Skeletal muscle satellite cell (primary cell): ENCODE measurements around the gene SLC14A1.

Experiments
- H3K27me3 ChIP-seq: 2 replicates; pipeline ENCODE4 v1.7.0; 2013; ENCODE audit warnings: low read length; ENCODE audit not compliant: control insufficient read depth, insufficient read depth
- H3K36me3 ChIP-seq: 2 replicates; pipeline ENCODE4 v1.7.0; 2013; ENCODE audit warnings: mild to moderate bottlenecking, control low read depth, low read length; ENCODE audit not compliant: insufficient read depth
- H3K4me1 ChIP-seq: 2 replicates; pipeline ENCODE4 v1.7.0; 2013; ENCODE audit warnings: low read length; ENCODE audit not compliant: control insufficient read depth, insufficient read depth
- H3K4me2 ChIP-seq: 2 replicates; pipeline ENCODE4 v1.7.0; 2013; ENCODE audit warnings: mild to moderate bottlenecking, low read length
- H3K4me3 ChIP-seq: 2 replicates; pipeline ENCODE4 v1.7.0; 2013; ENCODE audit warnings: low read length
- H3K9ac ChIP-seq: 2 replicates; pipeline ENCODE4 v1.7.0; 2013; ENCODE audit warnings: mild to moderate bottlenecking, low read depth, low read length, moderate library complexity
- H3K9me3 ChIP-seq: replicated peaks from 2 replicates; pipeline ENCODE4 v1.7.0; 2013; ENCODE audit warnings: mild to moderate bottlenecking, control low read depth, low read length

SLC14A1 gene

DNA sequence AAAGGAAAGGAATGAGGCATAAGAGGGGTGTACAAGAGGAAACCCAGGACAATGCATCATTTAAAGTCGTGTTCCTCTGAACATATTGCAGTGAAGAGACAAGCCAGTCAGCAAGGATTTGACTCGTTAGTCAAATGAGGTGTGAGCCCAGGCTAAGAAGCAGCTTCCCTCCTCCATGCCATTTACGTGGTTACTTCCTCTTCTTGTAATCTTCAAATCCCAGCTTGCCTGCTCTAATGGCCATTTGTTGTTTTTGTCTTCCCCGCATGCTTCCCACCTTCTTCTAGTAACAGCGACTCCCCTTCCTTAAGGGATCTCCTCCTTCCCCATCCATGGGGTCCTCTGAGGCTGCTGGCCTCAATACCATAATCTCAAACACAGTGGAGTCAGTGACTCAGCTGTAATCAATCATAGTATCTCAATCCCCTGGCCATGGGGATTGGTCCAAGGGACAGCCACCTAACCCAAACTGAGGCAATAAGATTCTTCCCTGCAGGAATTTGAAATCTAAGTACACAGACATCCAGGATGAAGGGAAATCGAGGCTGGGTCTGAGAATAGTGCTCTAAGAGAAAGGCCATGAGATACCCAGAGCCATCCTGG, 37.6 kb downstream of the SLC14A1 start:
- Histone ChIP-seq H3K9ac (no peak overlapping the region), H3K27me3 (no peaks in the 10 kb centered on the region), H3K4me2 (no peak overlapping the region), H3K36me3 (no peaks in the 10 kb centered on the region), H3K4me1 (peaks cover 40% of the 10 kb centered on the region), H3K4me3 (no peak overlapping the region), H3K9me3 (no peaks in the 10 kb centered on the region)

DNA sequence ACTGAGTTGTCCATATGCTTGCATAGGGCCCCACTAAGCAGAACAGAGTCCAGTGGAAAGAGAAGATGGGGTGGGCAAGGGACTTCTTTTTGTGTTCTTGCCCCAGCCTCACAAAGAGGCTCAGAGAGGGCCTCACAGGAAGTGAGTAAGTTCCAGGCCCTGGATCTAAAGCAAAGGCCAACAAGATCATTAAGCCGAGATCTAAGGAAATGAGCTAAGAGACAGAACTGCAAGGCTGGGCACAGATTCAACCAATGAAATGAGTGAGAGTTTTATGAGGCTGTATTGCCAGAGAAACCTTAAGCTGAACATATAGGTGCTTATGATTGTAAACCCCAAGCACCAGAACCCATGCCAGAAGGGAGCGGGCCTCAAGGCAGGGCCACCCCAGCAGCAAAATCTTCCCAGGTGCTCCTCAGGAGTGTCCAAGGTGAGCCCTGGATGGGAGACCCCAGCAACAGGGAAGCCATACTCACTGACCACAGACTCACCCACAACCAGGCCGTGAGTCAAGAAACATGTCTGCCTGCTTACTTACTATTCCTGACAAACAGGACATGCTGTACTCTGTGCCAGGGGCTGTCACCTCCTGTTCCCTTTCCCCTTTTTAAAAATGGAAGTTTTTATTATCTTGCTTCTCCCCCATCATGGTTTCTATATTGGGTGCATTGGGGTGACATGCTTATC, 40.2 kb downstream of the SLC14A1 start:
- no peak overlapping the region for H3K4me3 ChIP-seq
- H3K4me2 ChIP-seq, result no peak overlapping the region
- peaks cover 38% of the 10 kb centered on the region for H3K4me1 ChIP-seq
- H3K36me3 ChIP-seq, result no peaks in the 10 kb centered on the region
- no peak overlapping the region for H3K9ac ChIP-seq
- H3K27me3 ChIP-seq, result no peaks in the 10 kb centered on the region
- no peaks in the 10 kb centered on the region for H3K9me3 ChIP-seq

DNA sequence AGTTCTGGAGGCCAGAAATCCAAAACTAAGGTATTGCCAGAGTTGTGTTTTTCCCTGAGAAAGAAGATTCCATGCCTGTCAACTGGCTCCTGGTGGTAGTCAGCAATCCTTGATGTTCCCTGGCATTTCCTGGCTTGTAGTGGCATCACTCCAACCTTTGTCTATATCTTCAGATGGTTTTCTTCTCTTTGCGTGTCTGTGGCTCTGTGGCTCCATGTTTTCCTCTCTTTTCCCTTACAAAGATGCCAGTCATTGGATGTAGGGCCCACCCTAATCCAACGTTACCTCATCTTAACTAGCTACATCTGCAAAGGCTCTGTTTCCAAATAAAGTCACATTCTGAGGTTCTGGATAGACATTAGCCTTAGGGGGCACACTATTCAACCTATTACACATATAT, 41.8 kb downstream of the SLC14A1 start:
- no peak overlapping the region for H3K4me3 ChIP-seq
- H3K27me3 ChIP-seq, result no peaks in the 10 kb centered on the region
- no peaks in the 10 kb centered on the region for H3K36me3 ChIP-seq
- no peaks in the 10 kb centered on the region for H3K9me3 ChIP-seq
- no peak overlapping the region for H3K4me2 ChIP-seq
- peaks cover 37% of the 10 kb centered on the region for H3K4me1 ChIP-seq
- no peak overlapping the region for H3K9ac ChIP-seq

DNA sequence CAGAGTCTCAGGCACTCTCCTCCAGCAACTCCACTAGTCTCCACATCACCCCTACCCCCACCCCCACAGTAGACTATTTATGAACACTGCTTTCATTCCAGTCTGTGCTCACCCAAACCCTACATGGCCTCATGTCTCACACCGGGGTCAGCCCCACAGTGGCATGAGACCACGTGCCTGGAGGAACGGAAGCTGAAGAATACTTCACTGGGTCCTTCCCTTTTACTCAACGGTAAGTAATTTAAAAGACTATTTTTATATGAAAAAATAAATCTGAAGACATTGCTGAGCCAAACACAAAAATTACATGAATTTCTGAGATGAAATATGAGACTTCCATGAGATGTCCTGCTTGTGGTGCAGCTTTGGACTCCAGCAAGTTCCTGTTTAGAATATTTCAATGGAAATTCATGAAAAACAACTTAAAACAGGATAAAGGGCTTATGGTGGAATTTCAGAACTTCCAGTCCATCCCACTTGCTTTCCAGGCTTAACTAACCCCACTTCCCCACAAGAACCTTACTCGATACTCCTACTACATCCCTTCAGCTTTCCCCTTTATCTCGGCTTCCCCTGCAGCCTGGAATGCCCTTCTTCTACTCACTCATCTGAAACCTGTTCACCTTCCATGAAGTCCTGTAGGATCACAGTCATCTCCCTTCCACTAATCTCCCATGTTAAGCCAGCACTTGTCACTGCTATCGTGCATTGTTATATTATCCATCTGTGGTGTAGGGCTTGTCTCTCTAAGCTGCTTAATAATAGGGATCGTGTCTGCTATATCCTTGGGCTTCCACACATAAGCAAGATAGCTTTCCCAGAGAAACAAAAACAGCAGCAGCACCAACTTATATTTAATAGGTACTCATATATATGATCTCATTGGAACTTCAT, 47.9 kb downstream of the SLC14A1 start:
- peak overlapping the region; percentile 23 for H3K4me3 ChIP-seq
- H3K9ac ChIP-seq, result peak overlapping the region; percentile 52
- no peaks in the 10 kb centered on the region for H3K9me3 ChIP-seq
- H3K27me3 ChIP-seq, result no peaks in the 10 kb centered on the region
- peak overlapping the region; percentile 6 for H3K4me2 ChIP-seq
- H3K4me1 ChIP-seq, result peaks cover 63% of the 10 kb centered on the region
- no peaks in the 10 kb centered on the region for H3K36me3 ChIP-seq

DNA sequence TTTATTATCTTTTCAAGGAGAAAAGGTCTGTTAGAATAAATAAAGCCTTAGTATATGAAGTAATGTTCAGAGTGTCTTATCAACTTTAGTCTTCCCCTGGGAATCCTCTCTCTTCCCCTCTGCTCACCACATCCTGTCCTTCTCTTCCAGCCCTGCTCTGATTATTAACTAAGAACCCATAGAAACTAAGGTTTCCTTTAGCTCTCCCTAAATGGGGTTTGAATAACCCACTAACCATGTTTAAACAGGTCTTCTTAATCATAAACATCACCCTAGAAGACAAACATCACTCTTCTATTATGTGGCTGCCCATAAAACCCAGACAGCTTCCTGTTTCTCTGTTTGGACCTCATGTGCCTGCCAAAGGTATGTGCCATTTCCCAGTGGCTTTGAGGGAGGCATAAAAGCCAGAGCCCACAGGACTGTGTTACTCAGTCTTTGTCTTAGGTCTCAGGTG, 50.1 kb downstream of the SLC14A1 start:
- Histone ChIP-seq H3K27me3 (no peaks in the 10 kb centered on the region), H3K4me3 (no peak overlapping the region), H3K4me2 (peak overlapping the region; percentile 17), H3K36me3 (no peaks in the 10 kb centered on the region), H3K9me3 (no peaks in the 10 kb centered on the region), H3K4me1 (peaks cover 81% of the 10 kb centered on the region), H3K9ac (peak overlapping the region; percentile 66)

DNA sequence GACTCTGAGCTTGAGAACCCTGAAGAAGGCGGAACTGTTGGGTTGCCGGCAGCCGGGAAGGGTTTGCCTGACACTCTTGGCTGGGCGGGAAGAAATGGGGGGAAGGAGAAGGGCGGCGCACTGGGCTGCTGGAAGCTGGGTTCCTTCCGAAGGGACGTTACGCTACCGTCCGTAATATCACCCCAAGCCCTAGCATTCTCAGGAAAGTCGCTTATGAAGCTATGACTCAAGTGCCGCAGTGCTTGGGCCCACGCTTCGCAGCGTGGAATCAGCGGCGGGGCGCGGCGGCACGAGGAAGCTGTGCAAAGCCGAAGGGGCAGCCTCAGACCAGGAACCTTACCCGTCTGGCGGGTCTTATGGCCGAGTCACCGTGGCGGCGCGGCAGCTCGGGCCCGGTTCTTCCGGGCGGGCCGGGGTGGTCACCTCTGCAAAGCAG, 51.3 kb downstream of the SLC14A1 start:
- no peaks in the 10 kb centered on the region for H3K36me3 ChIP-seq
- H3K4me1 ChIP-seq, result peaks cover 81% of the 10 kb centered on the region
- peak overlapping the region; percentile 74 for H3K4me2 ChIP-seq
- peak overlapping the region; percentile 59 for H3K4me3 ChIP-seq
- H3K27me3 ChIP-seq, result no peaks in the 10 kb centered on the region
- H3K9me3 ChIP-seq, result no peaks in the 10 kb centered on the region
- H3K9ac ChIP-seq, result peak overlapping the region; percentile 66

DNA sequence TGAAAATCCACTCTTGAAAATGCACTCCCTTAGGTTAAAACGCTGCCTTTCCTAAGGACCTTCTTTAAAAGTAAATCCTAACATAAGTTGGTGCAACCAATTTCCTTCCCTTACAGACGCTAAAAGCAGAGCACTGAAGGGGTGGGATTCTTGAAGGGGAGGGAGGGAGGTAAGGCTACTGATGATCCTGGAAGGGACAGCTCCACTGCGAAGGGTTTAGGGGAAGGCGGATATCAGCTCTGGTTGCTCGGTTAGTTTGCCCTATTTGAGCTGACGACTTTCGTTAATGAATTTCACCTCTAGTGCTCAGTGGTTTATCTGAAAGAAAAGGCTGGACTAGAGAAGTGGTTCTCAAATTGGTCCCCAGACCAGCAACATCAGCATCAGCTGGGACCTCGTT, 51.8 kb downstream of the SLC14A1 start:
- Histone ChIP-seq H3K27me3 (no peaks in the 10 kb centered on the region), H3K4me1 (peaks cover 80% of the 10 kb centered on the region), H3K9ac (peak overlapping the region; percentile 66)

DNA sequence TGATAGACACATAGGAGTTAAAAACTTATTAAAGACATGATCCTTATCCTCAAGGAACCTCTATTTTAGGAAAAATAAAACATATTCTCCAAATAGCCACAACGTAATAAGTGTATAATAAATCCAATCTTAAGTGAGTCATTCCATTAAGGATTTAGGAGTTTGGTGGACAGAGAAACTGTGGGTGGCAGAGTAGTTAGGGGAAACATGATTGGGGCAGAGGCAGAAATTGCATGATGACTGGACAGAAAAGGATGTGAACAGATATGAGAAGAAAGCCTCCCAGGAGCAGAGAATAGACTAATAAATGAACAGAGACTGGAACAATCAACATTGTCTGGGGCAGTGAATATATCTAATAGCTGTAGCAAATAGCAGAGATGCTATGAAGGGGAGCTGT, 53.4 kb downstream of the SLC14A1 start:
- Histone ChIP-seq H3K4me2 (peak overlapping the region; percentile 22), H3K36me3 (no peaks in the 10 kb centered on the region), H3K4me3 (no peak overlapping the region), H3K9me3 (no peaks in the 10 kb centered on the region), H3K27me3 (no peaks in the 10 kb centered on the region), H3K4me1 (peaks cover 73% of the 10 kb centered on the region), H3K9ac (peak overlapping the region; percentile 66)

More for the DNA sequence above, 51.8 kb downstream of the SLC14A1 start:
- Histone ChIP-seq H3K9me3 (no peaks in the 10 kb centered on the region), H3K36me3 (no peaks in the 10 kb centered on the region), H3K4me2 (peak overlapping the region; percentile 74), H3K4me3 (peak overlapping the region; percentile 59)

DNA sequence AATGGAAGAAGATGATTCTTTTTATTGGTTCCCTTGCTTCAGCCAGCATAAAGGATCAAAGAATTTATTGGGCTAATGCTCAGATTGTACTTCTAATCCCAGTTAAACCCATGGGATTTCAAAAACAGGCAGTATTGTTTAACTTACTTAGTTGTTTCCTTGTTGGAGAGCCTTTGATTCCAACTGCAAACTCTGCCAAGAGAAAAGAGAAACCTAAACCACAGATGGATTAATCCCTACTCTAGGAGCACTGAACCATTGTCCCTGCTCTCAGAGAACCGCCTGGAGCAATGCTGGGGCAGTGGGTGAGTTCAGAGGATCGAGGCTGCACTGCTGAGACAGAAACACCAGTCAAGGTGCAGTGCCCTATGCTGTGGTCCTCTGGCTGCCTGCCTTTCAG, 56.6 kb downstream of the SLC14A1 start:
- Histone ChIP-seq H3K9me3 (no peaks in the 10 kb centered on the region), H3K4me1 (peaks cover 77% of the 10 kb centered on the region), H3K36me3 (no peaks in the 10 kb centered on the region), H3K4me2 (no peak overlapping the region), H3K9ac (no peak overlapping the region), H3K4me3 (no peak overlapping the region), H3K27me3 (no peaks in the 10 kb centered on the region)

DNA sequence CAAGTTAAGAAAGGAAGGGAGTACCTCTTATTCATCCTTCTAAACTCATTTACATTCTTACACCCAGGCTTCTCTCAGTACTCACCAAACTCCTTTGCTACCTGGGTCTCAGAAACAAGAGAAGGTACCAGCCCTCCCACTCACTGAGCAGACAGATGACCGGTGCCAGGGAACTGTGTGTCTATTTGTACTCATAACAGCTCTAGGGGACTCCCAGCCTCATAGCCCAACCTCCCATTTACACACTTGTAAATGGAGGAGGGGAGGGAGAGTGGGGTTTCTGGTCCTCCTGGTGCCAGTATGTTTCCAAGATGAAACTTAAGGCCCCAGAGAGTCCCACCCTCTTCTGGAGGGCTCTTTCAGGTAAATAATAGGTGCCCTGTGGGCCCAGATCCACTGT, 58.7 kb downstream of the SLC14A1 start:
- no peaks in the 10 kb centered on the region for H3K27me3 ChIP-seq
- H3K4me1 ChIP-seq, result peaks cover 59% of the 10 kb centered on the region
- H3K9ac ChIP-seq, result peak overlapping the region; percentile 72
- H3K9me3 ChIP-seq, result no peaks in the 10 kb centered on the region
- no peak overlapping the region for H3K4me2 ChIP-seq
- H3K36me3 ChIP-seq, result no peaks in the 10 kb centered on the region
- no peak overlapping the region for H3K4me3 ChIP-seq
